ENCODE data around the gene JRKL.
A peak's percentile ranks its signal among the peaks of the same experiment; 100 is the strongest.
"Not testable (repeated sequence)": the region's sequence is repeated elsewhere in the genome, so short reads cannot be mapped to it uniquely, and the experiment has no call there.

Gene JRKL

DNA sequence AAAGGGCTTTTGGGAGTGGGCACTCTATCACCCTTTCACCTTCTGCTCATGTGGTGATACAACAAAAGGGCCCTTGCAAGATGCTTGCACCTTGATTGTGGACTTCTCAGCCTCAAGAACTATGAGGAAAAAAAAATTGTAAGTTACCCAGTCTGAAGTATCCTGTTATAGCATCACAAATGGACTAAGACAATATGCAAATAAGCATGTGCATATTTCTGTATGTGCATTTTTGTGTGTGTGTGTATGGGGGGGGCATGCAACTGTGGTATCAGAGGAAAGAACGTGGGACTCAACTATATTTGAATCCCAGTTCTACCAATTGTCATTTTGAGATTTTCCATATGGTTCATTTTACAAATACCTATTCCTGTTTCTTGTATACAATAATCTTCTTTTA, 10.9 kb downstream of the JRKL start:
- CTCF ChIA-PET: interaction anchor here (0.9 kb wide), 1 partner anchor 611 kb away, joined by 3 read pairs; the partner anchor contains the start of gene FAM76B
- DNase-seq (ENCODE audit: low spot score): no peak
- POLR2A ChIA-PET (ENCODE audit: low non-redundant PET): no interaction called here
- no peak overlapping the region for H3K27ac ChIP-seq
- TF ChIP-seq, protein P1, sequence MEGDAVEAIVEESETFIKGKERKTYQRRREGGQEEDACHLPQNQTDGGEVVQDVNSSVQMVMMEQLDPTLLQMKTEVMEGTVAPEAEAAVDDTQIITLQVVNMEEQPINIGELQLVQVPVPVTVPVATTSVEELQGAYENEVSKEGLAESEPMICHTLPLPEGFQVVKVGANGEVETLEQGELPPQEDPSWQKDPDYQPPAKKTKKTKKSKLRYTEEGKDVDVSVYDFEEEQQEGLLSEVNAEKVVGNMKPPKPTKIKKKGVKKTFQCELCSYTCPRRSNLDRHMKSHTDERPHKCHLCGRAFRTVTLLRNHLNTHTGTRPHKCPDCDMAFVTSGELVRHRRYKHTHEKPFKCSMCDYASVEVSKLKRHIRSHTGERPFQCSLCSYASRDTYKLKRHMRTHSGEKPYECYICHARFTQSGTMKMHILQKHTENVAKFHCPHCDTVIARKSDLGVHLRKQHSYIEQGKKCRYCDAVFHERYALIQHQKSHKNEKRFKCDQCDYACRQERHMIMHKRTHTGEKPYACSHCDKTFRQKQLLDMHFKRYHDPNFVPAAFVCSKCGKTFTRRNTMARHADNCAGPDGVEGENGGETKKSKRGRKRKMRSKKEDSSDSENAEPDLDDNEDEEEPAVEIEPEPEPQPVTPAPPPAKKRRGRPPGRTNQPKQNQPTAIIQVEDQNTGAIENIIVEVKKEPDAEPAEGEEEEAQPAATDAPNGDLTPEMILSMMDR (conservative IDR thresholded peaks at IDR 0.05; ENCODE audit: low read depth): no peak

DNA sequence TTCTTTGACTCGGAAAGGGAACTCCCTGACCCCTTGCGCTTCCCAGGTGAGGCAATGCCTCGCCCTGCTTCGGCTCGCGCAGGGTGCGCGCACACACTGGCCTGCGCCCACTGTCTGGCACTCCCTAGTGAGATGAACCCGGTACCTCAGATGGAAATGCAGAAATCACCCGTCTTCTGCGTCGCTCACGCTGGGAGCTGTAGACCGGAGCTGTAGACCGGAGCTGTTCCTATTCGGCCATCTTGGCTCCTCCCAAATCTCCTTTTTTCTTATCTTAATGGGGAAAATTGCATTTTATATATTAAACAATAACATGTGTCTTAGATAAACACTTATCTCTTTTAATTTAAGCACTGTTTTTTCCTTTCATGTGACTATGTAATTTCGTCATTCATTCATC, 21.6 kb downstream of the JRKL start:
- DNase-seq (ENCODE audit: low spot score); POLR2A ChIA-PET (ENCODE audit: low non-redundant PET): not testable (repeated sequence)
- CTCF ChIA-PET: interaction anchor here (0.7 kb wide), 1 partner anchor 15 kb away, joined by 3 read pairs; no protein-coding TSS in a partner anchor
- peak overlapping the region; percentile 83 for H3K27ac ChIP-seq

DNA sequence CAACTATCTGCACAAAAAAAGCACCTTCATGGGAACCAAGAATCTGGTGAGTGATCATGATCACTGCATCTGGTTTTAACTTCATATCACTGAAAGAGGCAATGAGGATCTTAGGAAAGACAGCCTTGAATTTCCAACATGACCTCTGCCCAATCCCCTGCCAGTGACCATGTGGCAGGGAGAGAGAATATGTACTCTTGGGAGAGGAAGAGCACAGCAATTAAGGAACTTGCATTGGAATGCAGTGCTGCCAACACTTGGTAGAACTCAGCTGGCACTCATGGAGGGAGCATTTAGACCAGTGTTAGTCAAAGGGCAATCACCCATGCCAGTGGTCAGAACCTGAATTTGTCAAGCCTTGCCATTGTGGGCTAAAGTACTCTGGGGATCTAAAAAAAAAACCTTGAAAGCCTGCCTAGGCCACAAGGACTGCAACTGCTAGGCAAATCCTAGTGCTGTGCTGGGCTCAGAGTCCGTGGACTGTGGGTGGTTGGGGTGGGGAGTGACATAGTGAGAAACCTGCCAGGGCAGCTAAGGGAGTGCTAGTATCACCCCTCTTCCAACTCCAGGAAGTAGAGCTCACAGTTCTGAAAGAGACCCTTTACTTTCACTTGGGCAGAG, 23.1 kb downstream of the JRKL start:
- DNase-seq (ENCODE audit: low spot score): no peak
- TF ChIP-seq, protein P1 (conservative IDR thresholded peaks at IDR 0.05; ENCODE audit: low read depth): no peak
- no peak overlapping the region for H3K27ac ChIP-seq
- ChIA-PET POLR2A (ENCODE audit: low non-redundant PET) (no interaction called here), CTCF (interaction anchor here (0.7 kb wide), 1 partner anchor 436 kb away, joined by 5 read pairs; no protein-coding TSS in a partner anchor)

DNA sequence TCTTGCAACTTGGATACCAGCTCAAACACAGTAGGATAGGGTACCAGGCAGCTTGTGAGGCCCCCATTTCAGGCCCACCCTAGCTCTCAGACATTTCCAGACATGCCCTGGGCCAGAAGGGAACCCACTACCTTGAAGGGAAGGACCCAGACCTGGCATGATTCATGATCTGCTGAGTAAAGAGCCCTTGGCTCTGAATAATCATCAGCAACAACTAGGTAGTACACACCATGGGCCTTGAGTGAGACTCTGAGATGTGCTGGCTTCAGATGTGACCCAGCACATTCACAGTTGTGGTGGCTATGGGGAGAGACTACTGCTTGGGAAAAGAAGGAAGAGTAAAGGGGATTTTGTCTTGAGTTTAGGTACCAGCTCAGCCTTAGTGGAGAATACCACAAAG, 23.6 kb downstream of the JRKL start:
- DNase-seq (ENCODE audit: low spot score): no peak
- ChIA-PET POLR2A (ENCODE audit: low non-redundant PET) (no interaction called here), CTCF (no interaction called here)
- TF ChIP-seq, protein P1 (conservative IDR thresholded peaks at IDR 0.05; ENCODE audit: low read depth): no peak
- H3K27ac ChIP-seq: no peak overlapping the region

DNA sequence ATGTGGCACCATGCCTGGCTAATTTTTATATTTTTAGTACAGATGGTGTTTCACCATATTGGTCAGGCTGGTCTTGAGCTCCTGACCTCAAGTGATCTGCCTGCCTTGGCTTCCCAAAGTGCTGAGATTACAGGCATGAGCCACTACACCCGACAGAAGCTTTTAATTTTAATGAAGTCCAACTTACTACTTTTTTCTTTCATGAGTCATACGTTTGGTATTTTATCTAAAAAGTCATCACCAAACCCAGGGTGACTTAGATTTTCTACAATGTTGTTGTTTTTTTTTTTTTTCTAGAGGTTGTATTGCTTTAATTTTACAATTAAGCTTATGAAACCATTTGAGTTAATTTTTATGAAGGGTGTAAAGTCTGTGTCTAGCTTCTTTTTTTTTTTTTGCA, 34.9 kb downstream of the JRKL start:
- no peak for DNase-seq (ENCODE audit: low spot score)
- no peak overlapping the region for H3K27ac ChIP-seq
- TF ChIP-seq, protein P1 (conservative IDR thresholded peaks at IDR 0.05; ENCODE audit: low read depth): no peak
- ChIA-PET CTCF (interaction anchor here (0.7 to 1.0 kb wide), 4 partner anchors 31 to 614 kb away, joined by 3 to 9 read pairs (median 4); no protein-coding TSS in a partner anchor), POLR2A (ENCODE audit: low non-redundant PET) (no interaction called here)

DNA sequence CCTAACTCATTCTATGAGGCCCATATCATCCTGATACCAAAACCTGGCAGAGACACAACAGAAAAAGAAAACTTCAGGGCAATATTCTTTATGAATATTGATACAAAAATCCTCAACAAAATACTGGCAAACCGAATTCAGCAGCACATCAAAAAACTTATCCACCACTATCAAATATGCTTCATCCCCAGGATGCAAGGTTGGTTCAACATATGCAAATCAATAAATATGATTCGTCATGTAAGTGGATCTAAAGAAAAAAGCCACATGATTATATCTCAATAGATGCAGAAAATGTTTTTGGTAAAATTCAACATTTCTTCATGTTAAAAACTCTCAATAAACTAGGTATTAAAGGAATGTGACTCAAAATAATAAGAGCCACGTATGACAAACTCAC, 40.9 kb downstream of the JRKL start:
- ChIA-PET CTCF (no interaction called here), POLR2A (ENCODE audit: low non-redundant PET) (no interaction called here)
- DNase-seq (ENCODE audit: low spot score): no peak
- H3K27ac ChIP-seq: no peak overlapping the region
- TF ChIP-seq, protein P1 (conservative IDR thresholded peaks at IDR 0.05; ENCODE audit: low read depth): no peak

DNA sequence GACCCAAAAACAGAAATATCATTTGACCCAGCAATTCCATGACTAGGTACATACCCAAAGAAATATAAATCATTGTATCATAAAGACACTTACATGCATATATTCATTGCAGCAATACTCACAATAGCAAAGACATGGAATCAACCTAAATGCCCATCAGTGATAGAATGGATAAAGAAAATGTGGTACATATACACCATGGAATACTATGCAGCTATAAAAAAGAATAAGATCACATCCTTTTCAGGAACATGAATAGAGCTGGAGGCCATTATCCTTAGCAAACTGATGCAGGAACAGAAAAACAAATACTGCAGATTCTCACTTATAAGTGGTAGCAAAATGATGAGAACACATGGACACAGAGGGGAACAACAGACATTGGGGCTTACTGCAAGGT, 42.8 kb downstream of the JRKL start:
- POLR2A ChIA-PET (ENCODE audit: low non-redundant PET); H3K27ac ChIP-seq; DNase-seq (ENCODE audit: low spot score): not testable (repeated sequence)
- CTCF ChIA-PET: interaction anchor here (0.5 kb wide), 1 partner anchor 50 kb away, joined by 3 read pairs; no protein-coding TSS in a partner anchor
